Mucosa of rectum (tissue), 2 donors: Measurements from ENCODE around the gene ITGB2.

Experiments
- H3K27ac ChIP-seq, 2 donors: one replicate each; pipeline ENCODE4 v1.7.0; 2013; ENCODE audit warnings: inconsistent platforms in 2 of 2, low read depth in 2 of 2, low read length in 2 of 2
- H3K27me3 ChIP-seq, 2 donors: one replicate each; pipeline ENCODE4 v1.7.0; 2013; ENCODE audit warnings: low read length in 2 of 2; ENCODE audit not compliant: control insufficient read depth in 2 of 2, insufficient read depth in 2 of 2
- H3K36me3 ChIP-seq, 2 donors: one replicate each; pipeline ENCODE4 v1.7.0; 2013; ENCODE audit warnings: low read length in 2 of 2; ENCODE audit not compliant: control insufficient read depth in 2 of 2, insufficient read depth in 2 of 2
- H3K4me1 ChIP-seq, 2 donors: one replicate each; pipeline ENCODE4 v1.7.0; 2013; ENCODE audit warnings: low read length in 2 of 2, mild to moderate bottlenecking in 1 of 2; ENCODE audit not compliant: control insufficient read depth in 2 of 2, insufficient read depth in 2 of 2
- H3K4me3 ChIP-seq, 2 donors: one replicate each; pipeline ENCODE4 v1.7.0; 2013; ENCODE audit warnings: low read length in 2 of 2
- H3K9ac ChIP-seq, 2 donors: one replicate each; pipeline ENCODE4 v1.7.0; 2013; ENCODE audit warnings: low read length in 2 of 2, low read depth in 1 of 2, mild to moderate bottlenecking in 1 of 2
- H3K9me3 ChIP-seq, 2 donors: one replicate each; pipeline ENCODE4 v1.7.0; 2013; ENCODE audit warnings: low read length in 2 of 2; ENCODE audit not compliant: control insufficient read depth in 2 of 2
- donor health status: healthy.
- donor health status: Normal muscosa, but diverticular disease.

ITGB2 gene

DNA sequence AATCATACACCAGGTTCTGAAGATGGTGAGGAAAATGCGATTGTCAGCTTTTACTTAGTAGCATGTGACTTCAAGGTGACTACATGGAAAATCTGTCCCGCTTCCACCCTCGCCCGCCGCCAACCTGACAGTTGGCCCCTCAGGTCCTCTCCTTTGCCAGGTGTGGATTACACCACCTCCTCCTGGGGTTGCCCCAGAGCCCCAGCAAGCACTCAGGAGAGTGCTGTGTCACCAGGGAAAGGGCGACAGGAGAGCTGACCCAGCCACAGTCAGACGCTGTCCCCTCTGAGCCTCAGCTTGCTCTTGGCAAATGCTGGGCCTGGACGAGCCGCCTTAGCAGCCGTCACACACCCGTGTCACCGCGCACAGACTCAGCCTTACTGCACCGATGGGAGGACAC, 65.1 kb downstream of the ITGB2 start:
- Histone ChIP-seq H3K4me3 (no peak overlapping the region), H3K27ac (no peak overlapping the region), H3K9me3 (no peaks in the 10 kb centered on the region), H3K4me1 (peaks cover 7 to 15% of the 10 kb centered on the region in 2 donors), H3K9ac (no peak overlapping the region), H3K27me3 (no peaks in the 10 kb centered on the region), H3K36me3 (peaks cover 60 to 72% of the 10 kb centered on the region in 2 donors)

DNA sequence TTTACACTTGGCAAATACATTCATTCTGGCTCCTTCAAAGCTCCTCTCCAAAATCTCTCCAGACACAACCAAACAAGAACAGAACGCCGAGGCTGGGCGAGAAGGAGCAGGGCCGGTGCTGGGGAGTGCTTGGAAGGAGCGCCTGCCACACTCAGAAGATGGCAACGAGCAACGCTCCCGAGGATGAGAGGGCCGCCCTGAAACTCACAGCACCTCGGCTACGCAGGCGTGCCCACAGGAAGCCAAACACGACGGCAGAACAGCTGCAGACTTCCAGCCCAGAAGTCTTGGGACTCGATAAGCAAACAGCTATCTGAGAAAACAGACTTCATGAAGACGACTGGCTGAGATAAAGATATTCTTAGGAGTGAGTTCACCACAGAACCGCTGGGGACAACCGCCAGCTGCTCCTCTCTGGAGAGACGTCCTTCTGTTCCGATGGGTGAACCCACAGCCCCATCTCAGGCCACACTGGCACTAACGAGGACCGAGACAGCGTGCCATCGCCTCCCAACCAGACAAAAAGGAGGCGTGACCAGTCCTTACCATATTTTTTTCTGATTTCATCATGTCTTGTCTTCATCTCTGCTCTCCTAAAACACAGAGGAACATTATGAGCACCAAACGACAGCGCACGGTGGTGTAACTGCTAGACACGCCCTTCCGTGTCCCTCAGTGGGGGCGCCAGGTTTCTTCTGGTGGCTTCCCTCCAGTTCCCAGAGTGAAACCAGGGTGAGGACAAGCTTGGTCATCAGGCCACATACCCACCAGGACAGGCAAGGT, 65.8 kb downstream of the ITGB2 start:
- no peak overlapping the region for H3K4me3 ChIP-seq
- peaks cover 14 to 22% of the 10 kb centered on the region in 2 donors for H3K4me1 ChIP-seq
- no peaks in the 10 kb centered on the region for H3K27me3 ChIP-seq
- H3K9me3 ChIP-seq: no peaks in the 10 kb centered on the region
- no peak overlapping the region for H3K9ac ChIP-seq
- H3K36me3 ChIP-seq: peaks cover 62 to 74% of the 10 kb centered on the region in 2 donors
- no peak overlapping the region for H3K27ac ChIP-seq

DNA sequence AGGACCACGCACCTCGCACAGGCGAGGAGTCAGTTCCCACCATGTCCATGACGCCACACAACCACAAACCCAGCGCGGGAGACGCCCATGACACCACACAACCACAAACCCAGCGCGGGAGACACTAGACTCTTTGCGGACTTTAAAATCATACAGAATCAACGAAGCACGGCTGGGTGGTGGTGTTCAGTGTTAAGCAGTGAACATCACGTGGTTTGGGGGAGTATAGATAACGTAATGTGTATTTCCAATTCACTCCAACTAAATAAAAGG, 66.4 kb downstream of the ITGB2 start:
- Histone ChIP-seq H3K27me3 (no peaks in the 10 kb centered on the region), H3K4me3 (no peak overlapping the region), H3K9me3 (no peaks in the 10 kb centered on the region), H3K36me3 (peaks cover 58 to 73% of the 10 kb centered on the region in 2 donors), H3K9ac (no peak overlapping the region), H3K4me1 (peaks cover 16 to 25% of the 10 kb centered on the region in 2 donors), H3K27ac (no peak overlapping the region)

DNA sequence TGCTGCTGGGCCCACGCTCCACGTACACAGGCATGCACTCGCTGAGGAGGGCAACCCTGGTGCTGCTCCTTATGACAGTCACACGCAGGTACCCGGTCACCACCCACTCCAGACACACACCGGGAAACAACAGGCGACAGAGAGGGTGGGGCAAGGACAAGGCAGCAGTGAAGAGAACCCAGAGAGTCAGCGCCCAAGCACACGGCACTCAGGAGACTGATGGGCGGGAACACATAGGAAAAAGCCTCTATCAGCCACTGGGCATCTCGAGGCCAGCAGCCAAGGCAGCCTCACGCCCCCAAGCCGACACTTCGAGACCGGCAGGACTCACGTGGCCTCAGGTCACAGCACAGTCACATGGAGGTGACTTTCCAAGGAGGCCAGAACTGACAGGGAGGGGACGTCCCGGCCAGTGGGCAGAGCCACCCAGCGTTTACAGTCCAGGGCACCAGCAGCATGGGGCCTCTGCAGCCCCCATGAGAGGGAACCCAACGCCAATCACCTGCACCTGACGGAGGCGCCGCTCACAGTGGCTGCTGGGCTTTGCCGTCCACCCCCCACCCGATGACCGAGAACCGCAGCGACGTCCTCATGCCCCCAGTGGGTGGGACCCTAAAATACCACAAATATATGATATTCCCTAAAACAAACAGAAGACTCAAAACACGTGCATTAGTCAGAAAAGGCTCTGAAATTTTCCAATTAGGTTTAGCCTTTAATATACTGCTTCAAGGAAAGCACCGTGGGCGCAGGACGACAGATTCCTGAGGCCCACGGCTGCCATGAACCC, 66.9 kb downstream of the ITGB2 start:
- Histone ChIP-seq H3K9me3 (no peaks in the 10 kb centered on the region), H3K4me3 (no peak overlapping the region), H3K27ac (peak overlapping the region in 1 of 2 donors; percentile 12), H3K9ac (no peak overlapping the region), H3K27me3 (no peaks in the 10 kb centered on the region), H3K4me1 (peaks cover 21 to 31% of the 10 kb centered on the region in 2 donors), H3K36me3 (peaks cover 53 to 70% of the 10 kb centered on the region in 2 donors)

DNA sequence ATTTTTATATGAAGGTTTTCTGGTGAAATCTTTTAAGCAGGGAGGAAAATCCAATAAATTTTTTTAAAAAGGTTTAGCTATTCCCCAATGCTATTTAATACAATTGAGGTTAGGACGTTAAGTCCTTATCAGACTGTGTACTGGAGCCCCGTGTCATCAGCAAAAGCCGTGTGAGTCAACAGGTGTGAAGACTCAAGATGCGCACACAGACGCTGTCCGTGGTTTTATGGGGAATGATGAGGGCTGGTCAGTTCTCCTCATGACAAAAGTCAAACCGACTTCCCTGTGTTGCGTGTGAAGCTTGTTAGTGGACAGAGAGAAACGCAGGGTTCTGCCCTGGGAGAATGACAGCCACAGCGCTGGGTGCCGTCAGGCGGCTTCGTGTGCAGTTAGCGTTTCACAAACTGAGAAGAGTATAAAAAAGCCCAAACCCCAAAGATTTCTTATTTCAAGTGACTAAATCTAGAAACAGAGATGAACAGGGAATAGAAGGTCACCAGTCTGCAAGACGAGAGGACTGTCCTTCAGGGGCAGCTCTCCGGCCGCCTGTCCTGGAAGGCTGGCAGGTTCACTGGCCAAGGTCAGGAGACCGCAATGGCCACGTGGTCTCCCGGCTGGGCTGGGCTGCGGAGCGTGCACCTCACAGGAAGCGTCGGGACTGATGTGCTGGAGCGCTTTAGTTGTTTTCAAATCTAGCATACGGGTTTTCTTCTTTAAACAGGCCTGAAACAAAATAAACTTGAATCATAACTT, 69.6 kb downstream of the ITGB2 start:
- Histone ChIP-seq H3K4me3 (no peak overlapping the region), H3K4me1 (peaks cover 42 to 55% of the 10 kb centered on the region in 2 donors), H3K27me3 (no peaks in the 10 kb centered on the region), H3K36me3 (peaks cover 39 to 49% of the 10 kb centered on the region in 2 donors), H3K9me3 (no peaks in the 10 kb centered on the region), H3K9ac (no peak overlapping the region), H3K27ac (no peak overlapping the region)

DNA sequence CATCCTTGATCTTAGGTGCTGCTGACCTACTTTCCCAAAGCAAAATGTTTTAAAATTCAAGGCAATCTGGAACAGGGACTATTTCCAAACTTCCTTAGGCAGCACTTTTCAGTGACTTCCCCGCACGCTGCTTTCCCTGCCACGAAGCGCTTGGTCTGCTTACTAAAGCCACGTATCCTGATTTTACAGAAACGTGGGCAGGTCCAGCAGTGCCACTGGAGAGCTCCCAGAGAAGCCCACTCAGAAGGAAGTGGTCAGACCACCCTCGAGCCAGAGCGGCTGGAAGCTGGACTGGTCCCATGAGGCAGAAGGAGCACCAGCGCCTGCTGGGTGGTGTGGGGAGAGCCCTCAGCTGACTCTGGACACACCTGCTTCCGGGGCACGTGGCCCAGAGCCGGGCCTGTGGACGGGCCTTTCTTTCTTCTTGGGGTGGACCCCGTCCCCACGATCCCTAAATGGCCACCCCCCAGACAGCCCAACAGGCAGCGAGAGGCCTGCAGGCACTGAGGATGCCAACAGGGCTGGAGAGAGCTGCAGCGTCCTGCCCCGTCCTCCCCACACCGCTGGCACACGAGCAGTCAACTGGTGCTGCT, 70.4 kb downstream of the ITGB2 start:
- H3K27me3 ChIP-seq: no peaks in the 10 kb centered on the region
- H3K9ac ChIP-seq: peak overlapping the region; percentile 6 to 23
- H3K4me3 ChIP-seq: no peak overlapping the region
- peak overlapping the region; percentile 76 to 78 for H3K27ac ChIP-seq
- H3K9me3 ChIP-seq: no peaks in the 10 kb centered on the region
- H3K36me3 ChIP-seq: peaks cover 31 to 41% of the 10 kb centered on the region in 2 donors
- peaks cover 50 to 63% of the 10 kb centered on the region in 2 donors for H3K4me1 ChIP-seq

DNA sequence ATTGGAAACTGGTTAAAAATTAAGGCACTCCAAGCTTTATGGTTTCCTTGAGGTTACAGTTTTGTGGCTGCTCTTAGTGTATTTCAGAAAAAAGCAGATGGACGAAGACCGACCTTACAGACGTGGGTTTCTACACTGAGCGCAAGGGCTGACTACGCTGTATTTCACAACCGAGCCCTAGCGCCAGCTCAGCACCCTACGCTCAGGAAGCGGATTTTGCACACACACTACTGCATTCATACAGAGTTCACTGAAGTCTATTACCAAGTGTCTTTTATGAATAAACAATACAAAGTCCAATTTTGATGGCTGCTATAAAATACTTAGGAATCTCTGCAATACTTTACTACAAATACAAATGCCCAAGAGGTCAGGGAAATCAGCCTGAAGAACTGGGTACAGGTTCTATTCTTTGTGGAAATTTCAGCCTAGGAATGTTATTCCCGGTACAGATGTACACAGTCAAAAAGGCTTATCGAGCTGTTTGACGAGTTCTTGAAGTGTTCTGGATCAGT, 71.0 kb downstream of the ITGB2 start:
- Histone ChIP-seq H3K27me3 (no peaks in the 10 kb centered on the region), H3K4me1 (peaks cover 52 to 65% of the 10 kb centered on the region in 2 donors), H3K9me3 (no peaks in the 10 kb centered on the region), H3K4me3 (peak overlapping the region in 1 of 2 donors; percentile 27), H3K27ac (peak overlapping the region; percentile 76 to 78), H3K36me3 (peaks cover 25 to 35% of the 10 kb centered on the region in 2 donors), H3K9ac (peak overlapping the region in 1 of 2 donors; percentile 23)

DNA sequence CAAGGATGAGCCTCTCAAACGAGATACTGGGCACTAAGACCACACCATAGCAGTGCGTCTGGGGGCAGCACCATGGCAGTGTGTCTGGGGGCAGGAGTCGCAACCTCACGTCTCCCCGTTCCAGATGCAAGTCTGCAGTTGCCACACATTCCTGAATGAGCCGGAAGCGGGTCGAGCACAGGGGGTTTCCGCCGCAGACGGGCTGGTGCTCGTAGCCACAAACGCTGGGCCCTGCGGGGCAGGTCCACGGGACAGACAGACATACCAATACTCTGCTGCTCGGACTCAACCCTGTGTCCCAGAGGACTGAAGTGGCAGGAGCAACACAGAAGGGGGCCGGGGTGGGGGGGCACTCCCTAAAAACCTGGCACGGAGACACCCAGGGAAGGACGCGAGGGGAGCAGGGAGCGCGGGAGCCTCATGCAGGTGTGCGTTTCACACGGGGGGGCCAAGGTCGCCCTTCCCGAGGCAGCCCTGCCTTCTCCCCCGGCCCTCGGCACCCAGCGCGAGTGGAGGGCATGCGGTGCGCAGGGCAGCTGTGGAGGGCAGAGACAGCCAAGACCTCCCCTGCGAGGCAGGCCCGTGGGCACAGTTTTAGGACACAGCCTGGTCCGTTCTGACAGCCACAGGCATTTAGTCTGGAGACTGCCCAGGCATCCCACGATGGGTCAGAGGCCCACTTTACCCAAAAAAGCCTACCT, 71.7 kb downstream of the ITGB2 start:
- peak overlapping the region; percentile 76 to 78 for H3K27ac ChIP-seq
- peak overlapping the region in 1 of 2 donors; percentile 14 for H3K9ac ChIP-seq
- H3K9me3 ChIP-seq: no peaks in the 10 kb centered on the region
- peaks cover 52 to 63% of the 10 kb centered on the region in 2 donors for H3K4me1 ChIP-seq
- H3K4me3 ChIP-seq: peak overlapping the region in 1 of 2 donors; percentile 27
- H3K36me3 ChIP-seq: peaks cover 18 to 29% of the 10 kb centered on the region in 2 donors
- H3K27me3 ChIP-seq: no peaks in the 10 kb centered on the region
